Type B pancreatic cell (in vitro differentiated cells): ENCODE measurements around the gene COL4A1. TPM values are rescaled to one million over a fixed set of nuclear protein-coding genes. Genes with fewer than 3 reads are reported as not detected.

Experiments
- DNase-seq: peaks from one replicate; pipeline ENCODE4 v3.0.0; 2021; ENCODE audit warnings: mixed read lengths; ENCODE audit not compliant: unreplicated experiment; ENCODE audit errors: extremely low spot score
- H3K27ac Mint-ChIP-seq: 2 replicates; pipeline ENCODE4 v1.8.0; 2021; ENCODE audit warnings: mild to moderate bottlenecking, mixed read lengths
- H3K27me3 Mint-ChIP-seq: 2 replicates; pipeline ENCODE4 v1.8.0; 2021; ENCODE audit warnings: mixed read lengths
- H3K36me3 Mint-ChIP-seq: 2 replicates; pipeline ENCODE4 v1.8.0; 2021; ENCODE audit warnings: mixed read lengths
- H3K4me1 Mint-ChIP-seq: one replicate; pipeline ENCODE4 v1.8.0; 2021; ENCODE audit warnings: mixed read lengths; ENCODE audit not compliant: unreplicated experiment
- H3K4me3 Mint-ChIP-seq: 2 replicates; pipeline ENCODE4 v1.8.0; 2021; ENCODE audit warnings: mild to moderate bottlenecking, mixed read lengths
- H3K9me3 Mint-ChIP-seq: 2 replicates; pipeline ENCODE4 v1.8.0; 2021; ENCODE audit warnings: mixed read lengths
- total RNA-seq: library from RNA; stranded (reverse); gene quantifications from 2 replicates; pipeline ENCODE4 v1.2.1, GENCODE V29; 2021; ENCODE audit warnings: low replicate concordance
- TF ChIP-seq, protein P1 (sequence below): fragments of 200-600 bp; sonication (generic); conservative IDR thresholded peaks from 2 replicates; pipeline ENCODE4 v1.5.0; 2021; ENCODE audit warnings: antibody characterized with exemption, mild to moderate bottlenecking

The COL4A1 gene
- total RNA-seq, 1 donor from 2014 or later: 83.6 TPM

DNA sequence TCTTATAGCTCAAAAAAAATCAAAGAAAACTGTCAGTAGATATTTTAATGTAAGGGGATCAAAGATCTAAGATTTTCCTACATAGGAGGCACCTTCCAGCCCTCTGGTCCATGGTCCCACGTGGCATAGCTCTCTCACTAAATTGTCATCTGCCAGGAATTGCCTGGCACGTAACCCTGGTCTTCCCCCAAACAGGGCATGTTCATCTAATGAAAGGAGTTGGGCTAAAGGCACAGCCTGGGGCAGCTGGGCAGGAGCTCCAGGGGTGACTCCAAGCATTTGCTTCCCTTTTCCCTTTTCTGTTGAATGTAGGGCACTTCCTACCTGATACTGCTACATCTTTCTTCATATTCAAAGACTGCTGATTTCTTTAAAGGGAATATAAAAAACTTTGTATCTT lies 148.7 kb downstream of the COL4A1 start:
- Mint-ChIP-seq H3K36me3 (peaks cover 21% of the 10 kb centered on the region), H3K4me1 (peaks cover 6% of the 10 kb centered on the region), H3K27ac (no peak overlapping the region), H3K9me3 (no peaks in the 10 kb centered on the region), H3K4me3 (no peak overlapping the region), H3K27me3 (no peaks in the 10 kb centered on the region)
- TF ChIP-seq, protein P1, sequence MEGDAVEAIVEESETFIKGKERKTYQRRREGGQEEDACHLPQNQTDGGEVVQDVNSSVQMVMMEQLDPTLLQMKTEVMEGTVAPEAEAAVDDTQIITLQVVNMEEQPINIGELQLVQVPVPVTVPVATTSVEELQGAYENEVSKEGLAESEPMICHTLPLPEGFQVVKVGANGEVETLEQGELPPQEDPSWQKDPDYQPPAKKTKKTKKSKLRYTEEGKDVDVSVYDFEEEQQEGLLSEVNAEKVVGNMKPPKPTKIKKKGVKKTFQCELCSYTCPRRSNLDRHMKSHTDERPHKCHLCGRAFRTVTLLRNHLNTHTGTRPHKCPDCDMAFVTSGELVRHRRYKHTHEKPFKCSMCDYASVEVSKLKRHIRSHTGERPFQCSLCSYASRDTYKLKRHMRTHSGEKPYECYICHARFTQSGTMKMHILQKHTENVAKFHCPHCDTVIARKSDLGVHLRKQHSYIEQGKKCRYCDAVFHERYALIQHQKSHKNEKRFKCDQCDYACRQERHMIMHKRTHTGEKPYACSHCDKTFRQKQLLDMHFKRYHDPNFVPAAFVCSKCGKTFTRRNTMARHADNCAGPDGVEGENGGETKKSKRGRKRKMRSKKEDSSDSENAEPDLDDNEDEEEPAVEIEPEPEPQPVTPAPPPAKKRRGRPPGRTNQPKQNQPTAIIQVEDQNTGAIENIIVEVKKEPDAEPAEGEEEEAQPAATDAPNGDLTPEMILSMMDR: no peak
- DNase-seq: peak; percentile 11

DNA sequence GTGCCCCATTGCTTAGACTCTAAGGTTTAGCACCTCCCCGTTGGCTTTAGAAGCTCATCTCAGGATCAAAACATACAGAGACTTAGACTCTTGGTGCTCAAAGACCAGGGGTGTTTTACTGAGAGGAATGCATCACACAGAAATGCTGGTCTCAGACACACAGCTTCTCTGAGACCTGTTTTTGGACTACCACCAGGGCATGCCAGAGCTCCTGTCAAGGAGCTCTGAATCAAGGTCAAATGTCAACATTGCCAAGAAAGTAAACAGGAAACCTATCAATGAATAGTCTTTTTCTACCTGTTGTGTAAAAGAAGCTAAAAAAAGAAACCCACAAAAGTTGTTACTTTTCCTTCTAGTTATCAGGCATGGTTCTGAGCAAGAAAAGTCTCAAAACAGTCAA lies 149.2 kb downstream of the COL4A1 start:
- TF ChIP-seq, protein P1: no peak
- peak; percentile 1 for DNase-seq
- Mint-ChIP-seq H3K27me3 (no peaks in the 10 kb centered on the region), H3K4me3 (no peak overlapping the region), H3K27ac (no peak overlapping the region), H3K9me3 (no peaks in the 10 kb centered on the region), H3K4me1 (peaks cover 6% of the 10 kb centered on the region), H3K36me3 (peaks cover 15% of the 10 kb centered on the region)

DNA sequence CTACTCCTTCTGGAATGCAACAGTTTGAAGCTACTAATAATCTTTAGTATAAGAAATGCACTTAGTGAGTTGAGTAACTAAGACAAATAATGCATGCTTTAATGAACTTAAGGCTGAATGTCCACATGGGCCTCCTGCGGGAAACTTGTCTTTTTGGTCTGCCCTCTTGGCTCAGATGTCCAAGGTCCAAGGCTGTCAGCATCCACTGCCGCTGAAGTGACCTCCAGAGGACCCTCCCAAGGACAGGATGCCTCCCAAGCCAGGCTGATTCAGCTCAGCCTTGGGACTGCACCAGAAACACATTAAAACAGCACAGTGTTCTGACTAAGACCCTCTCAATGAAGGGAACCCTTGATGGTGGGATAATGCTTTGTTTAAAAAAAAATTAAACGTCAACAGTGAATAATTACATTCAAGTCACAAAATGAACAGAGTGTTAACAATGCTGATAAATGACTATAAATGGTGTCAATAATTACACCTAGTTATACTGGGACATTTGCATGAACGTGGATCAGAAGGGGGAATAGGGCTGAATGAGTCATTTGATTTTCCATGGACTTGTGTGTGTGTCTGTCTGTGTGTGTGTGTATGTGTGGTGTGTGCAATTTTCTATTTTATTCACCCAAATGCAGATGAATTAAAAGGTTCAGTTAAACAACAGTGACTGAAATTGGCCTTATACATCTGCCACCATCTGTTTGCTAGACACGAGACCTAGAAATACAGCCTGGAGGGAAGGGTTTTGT lies 150.5 kb downstream of the COL4A1 start:
- Mint-ChIP-seq H3K4me3 (no peak overlapping the region), H3K27ac (no peak overlapping the region), H3K4me1 (peaks cover 6% of the 10 kb centered on the region), H3K27me3 (no peaks in the 10 kb centered on the region), H3K9me3 (no peaks in the 10 kb centered on the region), H3K36me3 (peaks cover 13% of the 10 kb centered on the region)
- peak; percentile 32 for DNase-seq
- TF ChIP-seq, protein P1: no peak

DNA sequence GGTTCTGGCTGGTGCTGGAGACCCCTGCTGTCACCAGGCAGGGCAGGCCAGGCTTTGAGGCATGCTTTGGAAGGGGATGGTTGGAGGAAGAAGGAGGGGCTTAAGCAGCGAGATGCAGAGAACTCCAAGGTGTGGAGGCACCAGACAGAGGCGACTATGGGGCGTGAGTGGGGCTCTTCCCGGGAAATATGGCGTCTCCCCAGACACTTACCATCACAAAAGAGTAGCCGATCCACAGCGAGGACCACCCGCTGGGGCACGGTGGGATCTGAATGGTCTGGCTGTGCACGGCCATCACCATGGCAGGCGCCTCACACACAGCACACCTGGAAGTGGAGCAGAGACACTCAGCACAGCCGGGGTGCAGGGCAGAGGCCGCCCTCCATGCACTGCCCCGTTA lies 151.9 kb downstream of the COL4A1 start:
- DNase-seq: peak; percentile 54
- H3K27me3 Mint-ChIP-seq: no peaks in the 10 kb centered on the region
- TF ChIP-seq, protein P1: no peak
- no peaks in the 10 kb centered on the region for H3K9me3 Mint-ChIP-seq
- H3K4me1 Mint-ChIP-seq: peaks cover 6% of the 10 kb centered on the region
- no peak overlapping the region for H3K4me3 Mint-ChIP-seq
- peaks cover 7% of the 10 kb centered on the region for H3K36me3 Mint-ChIP-seq
- H3K27ac Mint-ChIP-seq: no peak overlapping the region

DNA sequence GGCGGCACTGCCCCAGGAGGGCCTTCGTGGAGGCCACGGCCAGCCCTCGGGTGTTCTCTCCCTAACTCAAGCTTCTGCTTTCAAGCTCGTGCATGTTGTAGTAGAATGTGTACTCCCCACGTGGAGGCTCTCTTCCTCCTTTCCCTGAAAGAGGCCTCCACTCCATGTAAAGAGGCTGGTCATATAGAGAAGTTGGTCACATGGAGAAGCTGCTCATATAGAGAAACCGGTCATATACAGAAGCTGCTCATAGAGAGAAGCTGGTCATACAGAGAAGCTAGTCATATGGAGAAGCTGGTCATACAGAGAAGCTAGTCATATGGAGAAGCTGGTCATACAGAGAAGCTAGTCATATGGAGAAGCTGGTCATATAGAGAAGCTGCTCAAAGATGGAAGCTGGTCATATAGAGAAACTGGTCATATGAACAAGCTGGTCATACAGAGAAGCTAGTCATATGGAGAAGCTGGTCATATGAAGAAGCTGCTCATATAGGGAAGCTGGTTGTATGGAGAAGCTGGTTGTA lies 152.5 kb downstream of the COL4A1 start:
- TF ChIP-seq, protein P1: no peak
- H3K4me3 Mint-ChIP-seq: no peak overlapping the region
- no peaks in the 10 kb centered on the region for H3K9me3 Mint-ChIP-seq
- H3K27me3 Mint-ChIP-seq: no peaks in the 10 kb centered on the region
- peaks cover 3% of the 10 kb centered on the region for H3K36me3 Mint-ChIP-seq
- H3K27ac Mint-ChIP-seq: no peak overlapping the region
- DNase-seq: peak; percentile 27
- peaks cover 6% of the 10 kb centered on the region for H3K4me1 Mint-ChIP-seq
